Heart left ventricle (tissue), 13 donors: ENCODE data around the gene EOMES.

Source experiments
- CTCF ChIP-seq, 12 donors: fragments of 200-600 bp; sonication (generic) in 4 of 12; IDR thresholded peaks; one replicate each; pipeline versions ENCODE4 v1.5.0 to v1.8.0; 2018 to 2022; ENCODE audit warnings: antibody characterized with exemption in 12 of 12, mild to moderate bottlenecking in 5 of 12
- POLR2A ChIP-seq, 2 donors: fragments of 450-650 bp; IDR thresholded peaks; one replicate each; pipeline ENCODE4 v1.6.1; 2017; ENCODE audit warnings: antibody characterized with exemption in 2 of 2, mild to moderate bottlenecking in 2 of 2, moderate library complexity in 2 of 2
- donor health status: ischemic (EF 13 %, LVEDD 7.1; RV severe dilation, severe dysfunction).
- donor health status: DM: no; HTN: yes; CAD: no.
- donor health status: DM: no; HTN: no; CAD: no.
- donor health status: ischemic (EF 25% LVEDD 6.9; RV normal size, moderate dysfunction).
- donor health status: ischemic (EF 25% LVEDD 5.7; RV mildly dilated, moderate dysfunction).
- donor health status: ischemic (EF 35%, LVEDD 5.7; RV mildly dilated, moderate dysfunction).
- donor health status: nonischemic (EF 11% LVEDD 7.7; RV severe dilation, severe dysfunction).
- donor health status: DM: yes; HTN: yes; CAD: no.
- donor health status: PGD.
- donor health status: ischemic (EF 29% LVEDD 5.4; RV normal size, mild dysfunction).
- donor health status: nonischemic (EF 23%, LVEDD 6.1; RV moderate dilation, normal function).

GRCh38 chr3:27758083-27758482, 36.0 kb upstream of the EOMES start:
- TF ChIP-seq CTCF (IDR thresholded peaks at IDR 0.05) (no peak), POLR2A (IDR thresholded peaks at IDR 0.05) (no peak)
